Osteoblast (primary cell): ENCODE results near the gene TMTC2. TPM values are rescaled to one million over a fixed set of nuclear protein-coding genes. Genes with fewer than 3 reads are reported as not detected.

Source experiments
- DNase-seq: peaks from one replicate; pipeline ENCODE4 v3.0.0; 2011; ENCODE audit warnings: low spot score, mixed read lengths; ENCODE audit not compliant: insufficient read length; ENCODE audit errors: missing footprints
- H2AFZ ChIP-seq: 2 replicates; pipeline ENCODE4 v1.6.0; 2011; ENCODE audit warnings: mild to moderate bottlenecking, low read length
- H3K27ac ChIP-seq: 2 replicates; pipeline ENCODE4 v1.5.1; 2011; ENCODE audit warnings: mild to moderate bottlenecking, low read depth, low read length, moderate library complexity
- H3K27me3 ChIP-seq: 2 replicates; pipeline ENCODE4 v1.6.0; 2012; ENCODE audit warnings: mild to moderate bottlenecking, control low read depth, inconsistent platforms, low read length, moderate library complexity; ENCODE audit not compliant: insufficient read depth
- H3K36me3 ChIP-seq: 2 replicates; pipeline ENCODE4 v1.5.1; 2011; ENCODE audit warnings: mild to moderate bottlenecking, low read length, control low read depth, moderate library complexity; ENCODE audit not compliant: insufficient read depth
- H3K4me1 ChIP-seq: 2 replicates; pipeline ENCODE4 v1.5.1; 2011; ENCODE audit warnings: mild to moderate bottlenecking, low read length, control low read depth, moderate library complexity; ENCODE audit not compliant: insufficient read depth
- H3K4me2 ChIP-seq: 2 replicates; pipeline ENCODE4 v1.6.0; 2011; ENCODE audit warnings: mild to moderate bottlenecking, low read length; ENCODE audit not compliant: insufficient read depth
- H3K4me3 ChIP-seq: fragments of 200-600 bp; sonication (generic); 3 replicates; pipeline ENCODE4 v1.5.1; 2012; ENCODE audit warnings: mild to moderate bottlenecking, low read length, inconsistent platforms; ENCODE audit not compliant: insufficient read depth
- H3K79me2 ChIP-seq: 2 replicates; pipeline ENCODE4 v1.6.0; 2012; ENCODE audit warnings: mild to moderate bottlenecking, low read length, control low read depth, inconsistent platforms; ENCODE audit not compliant: insufficient read depth
- H3K9me3 ChIP-seq: 2 replicates; pipeline ENCODE4 v1.5.1; 2011; ENCODE audit warnings: low read depth, low read length, control low read depth
- H4K20me1 ChIP-seq: 2 replicates; pipeline ENCODE4 v1.6.0; 2012; ENCODE audit warnings: mild to moderate bottlenecking, low read length, control low read depth; ENCODE audit not compliant: insufficient read depth
- CTCF ChIP-seq: IDR thresholded peaks from 2 replicates; pipeline ENCODE4 v1.5.1; 2011; ENCODE audit warnings: mild to moderate bottlenecking, low read depth, low read length, moderate library complexity; ENCODE audit errors: extremely low read depth
- total RNA-seq: library from RNA; depleted of rRNA; stranded (reverse); fragments of >200 nt; gene quantifications from 2 replicates; pipeline ENCODE4 v1.2.3, GENCODE V29; 2012

TMTC2 gene
- total RNA-seq, 1 donor = 2.5 TPM

DNA sequence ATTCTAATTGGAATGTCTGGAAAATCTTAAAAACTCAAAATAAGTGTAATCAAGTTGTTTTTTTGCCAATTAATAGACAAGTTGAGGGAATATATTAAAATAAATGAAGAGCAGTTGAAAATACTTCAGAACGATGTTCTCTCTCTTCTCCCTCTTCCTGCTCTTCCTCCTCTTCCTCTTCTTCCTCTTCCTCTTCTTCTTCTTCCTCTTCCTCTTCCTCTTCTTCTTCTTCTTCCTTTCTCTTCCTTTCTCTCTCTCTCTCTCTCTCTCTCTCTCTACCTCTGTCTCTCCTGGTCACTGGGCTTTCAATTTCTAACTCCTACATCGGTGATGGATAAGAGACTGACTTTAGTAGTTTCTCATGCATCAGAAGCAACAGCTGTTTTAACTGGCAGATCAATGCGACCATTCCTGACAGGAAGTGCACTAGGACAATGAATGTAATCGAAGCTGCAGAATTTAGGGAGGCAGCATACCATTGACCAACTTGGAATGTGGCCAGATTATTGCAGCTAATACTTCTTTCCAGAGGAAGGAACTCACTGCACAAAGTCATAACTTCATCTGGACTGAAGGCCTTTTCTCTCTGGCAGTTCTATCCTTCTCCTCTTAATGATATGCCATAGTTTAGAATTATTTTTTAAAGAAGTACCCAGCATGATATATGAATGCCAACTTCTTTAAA is 13.8 kb upstream of the TMTC2 start:
- H4K20me1 ChIP-seq = no peaks in the 10 kb centered on the region
- H3K9me3 ChIP-seq = no peaks in the 10 kb centered on the region
- no peaks in the 10 kb centered on the region for H3K4me1 ChIP-seq
- no peaks in the 10 kb centered on the region for H3K36me3 ChIP-seq
- H3K27me3 ChIP-seq = no peaks in the 10 kb centered on the region
- no peak overlapping the region for H3K4me3 ChIP-seq
- H3K27ac ChIP-seq = no peak overlapping the region
- no peak overlapping the region for H3K4me2 ChIP-seq
- no peak overlapping the region for H2AFZ ChIP-seq
- no peaks in the 10 kb centered on the region for H3K79me2 ChIP-seq
- no peak for TF ChIP-seq CTCF
- DNase-seq = no peak

- no peaks in the 10 kb centered on the region for H3K4me1 ChIP-seq
- no peaks in the 10 kb centered on the region for H4K20me1 ChIP-seq
- no peaks in the 10 kb centered on the region for H3K79me2 ChIP-seq
- no peaks in the 10 kb centered on the region for H3K9me3 ChIP-seq
- H3K4me3 ChIP-seq = no peak overlapping the region
- H3K36me3 ChIP-seq = no peaks in the 10 kb centered on the region
- H3K27ac ChIP-seq = no peak overlapping the region
- no peak overlapping the region for H2AFZ ChIP-seq
- no peak for TF ChIP-seq CTCF
- DNase-seq = no peak
- H3K4me2 ChIP-seq = no peak overlapping the region
- no peaks in the 10 kb centered on the region for H3K27me3 ChIP-seq
Measured at GRCh38 chr12:82673698-82674097, 13.0 kb upstream of the TMTC2 start.

DNA sequence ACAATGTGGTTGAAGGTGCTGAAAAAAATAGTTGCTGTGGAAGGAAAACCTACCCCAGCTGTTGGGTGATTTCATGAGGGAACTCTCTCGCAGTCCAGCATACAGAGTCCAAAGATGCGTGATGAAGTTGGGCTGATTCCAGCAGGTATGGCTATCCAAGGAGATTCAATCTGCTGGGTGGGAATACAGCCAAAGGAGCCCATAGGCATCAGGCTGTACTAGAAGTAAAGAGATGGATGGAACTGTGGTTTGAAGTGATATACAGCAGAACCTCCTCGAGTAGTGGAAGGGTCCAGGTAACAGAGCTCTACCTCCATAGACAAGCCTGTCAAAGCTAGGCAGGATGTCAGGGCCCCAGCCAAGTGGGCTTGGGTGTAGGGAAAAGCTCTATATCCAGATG is 11.5 kb upstream of the TMTC2 start:
- Histone ChIP-seq H3K9me3 (no peaks in the 10 kb centered on the region), H3K4me3 (no peak overlapping the region), H3K4me1 (no peaks in the 10 kb centered on the region), H3K79me2 (no peaks in the 10 kb centered on the region), H2AFZ (no peak overlapping the region), H4K20me1 (no peaks in the 10 kb centered on the region), H3K4me2 (no peak overlapping the region), H3K36me3 (no peaks in the 10 kb centered on the region), H3K27ac (no peak overlapping the region), H3K27me3 (no peaks in the 10 kb centered on the region)
- TF ChIP-seq CTCF = no peak
- no peak for DNase-seq

DNA sequence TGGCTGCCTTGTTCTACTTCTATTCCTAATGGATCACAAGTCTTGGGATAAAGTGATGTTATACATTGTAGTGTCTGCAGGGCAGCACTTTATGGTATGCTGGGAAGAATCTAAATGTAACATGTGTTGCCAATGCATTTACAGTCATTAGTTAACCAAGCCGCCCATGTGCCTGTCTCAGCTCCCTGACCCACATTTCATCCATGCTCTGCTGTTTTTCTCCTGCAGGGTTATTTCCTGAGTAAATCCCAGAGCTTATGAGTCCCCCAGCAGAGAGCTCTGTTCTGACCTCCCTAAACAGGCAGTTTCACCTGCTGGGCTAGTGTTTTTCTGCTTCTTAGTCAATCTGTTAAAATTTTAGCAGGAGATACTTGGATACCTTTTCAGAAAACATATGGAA is 4.4 kb upstream of the TMTC2 start:
- DNase-seq = no peak
- Histone ChIP-seq H3K4me3 (no peak overlapping the region), H3K27me3 (no peaks in the 10 kb centered on the region), H3K27ac (no peak overlapping the region), H4K20me1 (no peaks in the 10 kb centered on the region), H3K9me3 (no peaks in the 10 kb centered on the region), H3K4me1 (no peaks in the 10 kb centered on the region), H3K4me2 (no peak overlapping the region), H2AFZ (no peak overlapping the region), H3K36me3 (no peaks in the 10 kb centered on the region), H3K79me2 (no peaks in the 10 kb centered on the region)
- TF ChIP-seq CTCF = no peak
